GM23338 (cell line): ENCODE data around the gene YAP1. TPM values are rescaled to one million over a fixed set of nuclear protein-coding genes. Genes with fewer than 3 reads are reported as not detected.
A peak's percentile ranks its signal among the peaks of the same experiment; 100 is the strongest.

Source experiments
- ATAC-seq: fragments of 200-7000 bp; cut with Tn5 transposase; 3 replicates; pipeline ENCODE4 v1.9.1; 2020
- DNase-seq: peaks from one replicate; pipeline ENCODE4 v3.0.0-alpha.2; 2015; ENCODE audit warnings: low spot score
- H2AFZ ChIP-seq: fragments of 200-600 bp; sonication (generic); 2 replicates; pipeline ENCODE4 v1.8.0; 2016; ENCODE audit warnings: antibody characterized with exemption, mild to moderate bottlenecking, moderate library complexity
- H3F3A ChIP-seq: fragments of 200-600 bp; sonication (generic); replicated peaks from 2 replicates; pipeline ENCODE4 v1.8.0; 2017; ENCODE audit warnings: antibody characterized with exemption, mixed run types, low read depth
- H3K27ac ChIP-seq: fragments of 200-600 bp; sonication (generic); 2 replicates; pipeline ENCODE4 v1.6.1; 2016; ENCODE audit warnings: low read depth
- H3K27me3 ChIP-seq: fragments of 200-600 bp; sonication (generic); 2 replicates; pipeline ENCODE4 v1.8.0; 2016; ENCODE audit warnings: mild to moderate bottlenecking, mixed run types, moderate library complexity; ENCODE audit not compliant: insufficient read depth
- H3K36me3 ChIP-seq: fragments of 200-600 bp; sonication (generic); 2 replicates; pipeline ENCODE4 v1.8.0; 2016; ENCODE audit warnings: mild to moderate bottlenecking; ENCODE audit not compliant: insufficient read depth
- H3K4me1 ChIP-seq: fragments of 200-600 bp; sonication (generic); 2 replicates; pipeline ENCODE4 v1.8.0; 2016; ENCODE audit warnings: mild to moderate bottlenecking, moderate library complexity; ENCODE audit not compliant: insufficient read depth
- H3K4me2 ChIP-seq: fragments of 200-600 bp; sonication (generic); 2 replicates; pipeline ENCODE4 v1.7.1; 2017; ENCODE audit warnings: mixed run types
- H3K4me3 ChIP-seq: fragments of 200-600 bp; sonication (generic); 2 replicates; pipeline ENCODE4 v1.6.1; 2016; ENCODE audit warnings: mixed run types
- H3K79me2 ChIP-seq: fragments of 200-600 bp; sonication (generic); replicated peaks from 2 replicates; pipeline ENCODE4 v1.8.0; 2017; ENCODE audit warnings: mild to moderate bottlenecking; ENCODE audit not compliant: insufficient read depth
- H3K9me2 ChIP-seq: fragments of 200-600 bp; sonication (generic); 2 replicates; pipeline ENCODE4 v1.8.0; 2017; ENCODE audit not compliant: insufficient read depth
- H4K20me1 ChIP-seq: fragments of 200-600 bp; sonication (generic); replicated peaks from 2 replicates; pipeline ENCODE4 v1.8.0; 2017; ENCODE audit warnings: mild to moderate bottlenecking; ENCODE audit not compliant: insufficient read depth
- H3K27ac Mint-ChIP-seq: 2 replicates; pipeline ENCODE4 v1.8.0; 2020; ENCODE audit warnings: inconsistent platforms, mild to moderate bottlenecking, moderate library complexity, mixed read lengths
- H3K27me3 Mint-ChIP-seq: 3 replicates; pipeline ENCODE4 v1.8.0; 2022; ENCODE audit warnings: low read depth, mild to moderate bottlenecking, moderate library complexity, mixed read lengths, inconsistent platforms; ENCODE audit not compliant: insufficient read depth, poor library complexity
- H3K36me3 Mint-ChIP-seq: 3 replicates; pipeline ENCODE4 v1.8.0; 2021; ENCODE audit warnings: low read depth, mild to moderate bottlenecking, inconsistent platforms, moderate library complexity, mixed read lengths
- H3K4me1 Mint-ChIP-seq: 3 replicates; pipeline ENCODE4 v1.8.0; 2020; ENCODE audit warnings: mild to moderate bottlenecking, inconsistent platforms, mixed read lengths
- H3K4me3 Mint-ChIP-seq: 3 replicates; pipeline ENCODE4 v1.8.0; 2021; ENCODE audit warnings: moderate library complexity, mild to moderate bottlenecking, inconsistent platforms, mixed read lengths
- H3K9me3 Mint-ChIP-seq: 3 replicates; pipeline ENCODE4 v1.8.0; 2020; ENCODE audit warnings: moderate library complexity, mild to moderate bottlenecking, inconsistent platforms, mixed read lengths
- EZH2 ChIP-seq: fragments of 200-600 bp; sonication (generic); IDR thresholded peaks from one replicate; pipeline ENCODE4 v1.8.0; 2017; ENCODE audit warnings: antibody characterized with exemption, mild to moderate bottlenecking, low read depth; ENCODE audit not compliant: unreplicated experiment
- EZH2phosphoT487 ChIP-seq: fragments of 200-600 bp; sonication (generic); IDR thresholded peaks from one replicate; pipeline ENCODE4 v1.8.1; 2018; ENCODE audit warnings: antibody characterized with exemption; ENCODE audit not compliant: unreplicated experiment
- NANOG ChIP-seq: IDR thresholded peaks from 2 replicates; pipeline ENCODE4 v1.6.1; 2016; ENCODE audit warnings: antibody characterized with exemption, borderline replicate concordance
- POLR2AphosphoS5 ChIP-seq: IDR thresholded peaks from 2 replicates; pipeline ENCODE4 v1.6.1; 2016; ENCODE audit warnings: antibody characterized with exemption, low read depth
- STAT1 ChIP-seq: IDR thresholded peaks from one replicate; pipeline ENCODE4 v1.6.1; 2016; ENCODE audit warnings: antibody characterized with exemption; ENCODE audit not compliant: unreplicated experiment
- ZNF114 ChIP-seq: fragments of 250-450 bp; sonication (Bioruptor Pico); IDR thresholded peaks from 2 replicates; pipeline ENCODE4 v1.5.0; 2020; ENCODE audit warnings: mild to moderate bottlenecking, moderate library complexity
- ZNF462 ChIP-seq: fragments of 250-450 bp; sonication (Bioruptor Pico); IDR thresholded peaks from 2 replicates; pipeline ENCODE4 v1.5.0; 2020; ENCODE audit warnings: mild to moderate bottlenecking, moderate library complexity
- polyA plus RNA-seq: library from polyadenylated mRNA; unstranded; fragments of >200 nt; fragmentation: Nextera tagmentation; extraction: Ambion mirVana; gene quantifications from 2 replicates; pipeline ENCODE4 v1.2.1, GENCODE V29; 2016
- total RNA-seq: library from RNA; depleted of rRNA; stranded (reverse); fragments of >200 nt; shearing (Covaris generic); gene quantifications from 2 replicates; pipeline ENCODE4 v1.2.3, GENCODE V29; 2014
- TF ChIP-seq, protein P1 (sequence below), 2 experiments: fragments of 200-600 bp in 1 of 2; sonication (generic) in 1 of 2; conservative IDR thresholded peaks; 2 replicates each; pipeline versions ENCODE4 v1.5.1 to v1.6.1; 2016 to 2017; ENCODE audit warnings: antibody characterized with exemption in 2 of 2, low read depth in 2 of 2, mild to moderate bottlenecking in 2 of 2, moderate library complexity in 1 of 2

YAP1 gene
- total and polyA plus RNA-seq, 2 experiments from 2014 or later, result 17.2 to 155 TPM

DNA sequence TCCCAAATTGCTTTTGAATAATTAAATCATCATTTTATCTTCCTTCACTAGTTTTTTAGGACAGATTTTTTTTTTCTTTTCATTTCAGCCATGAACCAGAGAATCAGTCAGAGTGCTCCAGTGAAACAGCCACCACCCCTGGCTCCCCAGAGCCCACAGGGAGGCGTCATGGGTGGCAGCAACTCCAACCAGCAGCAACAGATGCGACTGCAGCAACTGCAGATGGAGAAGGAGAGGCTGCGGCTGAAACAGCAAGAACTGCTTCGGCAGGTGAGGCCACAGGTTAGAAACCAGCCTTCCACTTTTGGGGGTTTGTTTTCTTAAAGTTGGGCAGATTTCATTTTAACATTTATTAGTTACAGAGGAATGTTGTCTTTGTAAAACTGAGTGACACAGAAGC, 95.6 kb downstream of the YAP1 start:
- no peaks in the 10 kb centered on the region for H3K9me2 ChIP-seq
- H3K27me3 ChIP-seq, result no peaks in the 10 kb centered on the region
- peaks cover 87% of the 10 kb centered on the region for H3K4me1 Mint-ChIP-seq
- no peak overlapping the region for H3K4me3 Mint-ChIP-seq
- TF ChIP-seq, protein P1, sequence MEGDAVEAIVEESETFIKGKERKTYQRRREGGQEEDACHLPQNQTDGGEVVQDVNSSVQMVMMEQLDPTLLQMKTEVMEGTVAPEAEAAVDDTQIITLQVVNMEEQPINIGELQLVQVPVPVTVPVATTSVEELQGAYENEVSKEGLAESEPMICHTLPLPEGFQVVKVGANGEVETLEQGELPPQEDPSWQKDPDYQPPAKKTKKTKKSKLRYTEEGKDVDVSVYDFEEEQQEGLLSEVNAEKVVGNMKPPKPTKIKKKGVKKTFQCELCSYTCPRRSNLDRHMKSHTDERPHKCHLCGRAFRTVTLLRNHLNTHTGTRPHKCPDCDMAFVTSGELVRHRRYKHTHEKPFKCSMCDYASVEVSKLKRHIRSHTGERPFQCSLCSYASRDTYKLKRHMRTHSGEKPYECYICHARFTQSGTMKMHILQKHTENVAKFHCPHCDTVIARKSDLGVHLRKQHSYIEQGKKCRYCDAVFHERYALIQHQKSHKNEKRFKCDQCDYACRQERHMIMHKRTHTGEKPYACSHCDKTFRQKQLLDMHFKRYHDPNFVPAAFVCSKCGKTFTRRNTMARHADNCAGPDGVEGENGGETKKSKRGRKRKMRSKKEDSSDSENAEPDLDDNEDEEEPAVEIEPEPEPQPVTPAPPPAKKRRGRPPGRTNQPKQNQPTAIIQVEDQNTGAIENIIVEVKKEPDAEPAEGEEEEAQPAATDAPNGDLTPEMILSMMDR (conservative IDR thresholded peaks at IDR 0.05; ENCODE audit: low read depth in 2 of 2), result peak in 1 of 2 experiments; percentile 15; a peak in 1 of 4 replicates
- TF ChIP-seq POLR2AphosphoS5 (no peak), NANOG (no peak), EZH2 (no peak), STAT1 (no peak), ZNF114 (CRISPR knock-in tag) (no peak), EZH2phosphoT487 (no peak)
- no peak overlapping the region for H2AFZ ChIP-seq
- no peaks in the 10 kb centered on the region for H4K20me1 ChIP-seq
- H3K4me1 ChIP-seq, result peaks cover 71% of the 10 kb centered on the region
- no peak overlapping the region for H3K4me3 ChIP-seq
- H3K79me2 ChIP-seq, result peaks cover 24% of the 10 kb centered on the region
- DNase-seq (no peak), ATAC-seq (peak; percentile 11; the same call in 1 of the 3 replicates)
- H3K9me3 Mint-ChIP-seq, result no peaks in the 10 kb centered on the region; the same call in 2 of the 3 replicates
- no peaks in the 10 kb centered on the region for H3F3A ChIP-seq
- H3K27me3 Mint-ChIP-seq, result no peaks in the 10 kb centered on the region
- H3K27ac Mint-ChIP-seq, result peak overlapping the region; percentile 14; the same call in 1 of the 2 replicates
- H3K36me3 ChIP-seq, result no peaks in the 10 kb centered on the region
- H3K27ac ChIP-seq, result no peak overlapping the region
- peaks cover 29% of the 10 kb centered on the region for H3K36me3 Mint-ChIP-seq
- no peak overlapping the region for H3K4me2 ChIP-seq

DNA sequence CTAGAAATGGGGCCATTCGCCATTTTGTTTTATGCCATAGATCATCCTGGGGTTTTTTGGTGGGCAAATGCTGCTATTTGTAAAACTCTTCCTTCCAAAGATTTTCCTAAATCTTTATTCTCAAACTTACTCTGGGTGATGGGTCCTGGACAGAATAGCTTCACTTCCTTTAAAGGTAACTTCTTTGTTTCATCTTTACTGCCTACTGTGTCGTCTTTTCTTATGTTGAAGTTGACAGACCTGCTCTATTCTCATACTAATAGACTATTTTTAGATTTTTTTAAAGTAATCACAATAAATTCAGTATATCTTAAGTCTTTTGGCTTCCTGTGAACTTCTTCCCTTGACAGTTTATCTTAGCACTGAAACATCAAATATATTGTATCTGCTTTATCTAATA, 98.6 kb downstream of the YAP1 start:
- H3K27me3 ChIP-seq, result no peaks in the 10 kb centered on the region
- no peaks in the 10 kb centered on the region for H4K20me1 ChIP-seq
- no peaks in the 10 kb centered on the region for H3F3A ChIP-seq
- no peaks in the 10 kb centered on the region for H3K9me2 ChIP-seq
- peaks cover 14% of the 10 kb centered on the region; the same call in 1 of the 2 replicates for H3K79me2 ChIP-seq
- peak overlapping the region; percentile 63 for H3K27ac Mint-ChIP-seq
- H3K4me2 ChIP-seq, result peak overlapping the region; percentile 46
- DNase-seq (peak; percentile 76), ATAC-seq (peak; percentile 95)
- peak overlapping the region; percentile 24 for H3K4me3 ChIP-seq
- no peak for TF ChIP-seq ZNF462 (CRISPR knock-in tag)
- TF ChIP-seq NANOG, result peak; percentile 62; the same call in 1 of the 2 replicates
- no peaks in the 10 kb centered on the region; the same call in 2 of the 3 replicates for H3K9me3 Mint-ChIP-seq
- peak overlapping the region; percentile 61 for H3K27ac ChIP-seq
- peak overlapping the region; percentile 63 for H3K4me3 Mint-ChIP-seq
- H3K27me3 Mint-ChIP-seq, result peaks cover 2% of the 10 kb centered on the region
- H3K4me1 ChIP-seq, result peaks cover 43% of the 10 kb centered on the region
- no peak overlapping the region for H2AFZ ChIP-seq
- peaks cover 54% of the 10 kb centered on the region for H3K36me3 Mint-ChIP-seq
- H3K4me1 Mint-ChIP-seq, result peaks cover 60% of the 10 kb centered on the region
- no peaks in the 10 kb centered on the region for H3K36me3 ChIP-seq
